Esophagus muscularis mucosa (tissue), 4 donors: ENCODE measurements around the gene TOR4A. TPM values are rescaled to one million over a fixed set of nuclear protein-coding genes. Genes with fewer than 3 reads are reported as not detected.

Source experiments
- DNase-seq: peaks from one replicate; pipeline ENCODE4 v3.0.0-alpha.2; 2017; ENCODE audit errors: extremely low spot score
- H3K27ac ChIP-seq, 4 donors: fragments of 200-600 bp; sonication (generic); replicated peaks in 1 of 4; 1 replicate in 3 of 4; 2 replicates in 1 of 4; pipeline ENCODE4 v1.5.1; 2016 to 2019; ENCODE audit warnings: mild to moderate bottlenecking in 1 of 4
- H3K27me3 ChIP-seq, 4 donors: fragments of 200-600 bp; sonication (generic); one replicate each; pipeline versions ENCODE4 v1.5.1 to v1.6.0; 2016 to 2019
- H3K36me3 ChIP-seq, 4 donors: fragments of 200-600 bp; sonication (generic); one replicate each; pipeline ENCODE4 v1.5.1; 2016 to 2019
- H3K4me1 ChIP-seq, 4 donors: fragments of 200-600 bp; sonication (generic); one replicate each; pipeline ENCODE4 v1.5.1; 2016 to 2019
- H3K4me3 ChIP-seq, 4 donors: fragments of 200-600 bp; sonication (generic); 1 replicate in 2 of 4; 2 replicates in 2 of 4; pipeline ENCODE4 v1.5.1; 2016 to 2019; ENCODE audit warnings: mild to moderate bottlenecking in 4 of 4, moderate library complexity in 1 of 4
- H3K9me3 ChIP-seq, 4 donors: fragments of 200-600 bp; sonication (generic); 1 replicate in 3 of 4; 2 replicates in 1 of 4; pipeline ENCODE4 v1.5.1; 2016 to 2019
- CTCF ChIP-seq, 3 experiments: fragments of 200-600 bp in 2 of 3; fragments of 450-650 bp in 1 of 3; sonication (generic) in 2 of 3; IDR thresholded peaks; one replicate each; pipeline ENCODE4 v1.5.1; 2017 to 2019; ENCODE audit warnings: antibody characterized with exemption in 3 of 3, mild to moderate bottlenecking in 2 of 3, moderate library complexity in 1 of 3
- EP300 ChIP-seq: sonication (generic); formaldehyde crosslinking; IDR thresholded peaks from one replicate; pipeline ENCODE4 v1.6.1; 2017; ENCODE audit warnings: antibody characterized with exemption
- POLR2A ChIP-seq: fragments of 450-650 bp; IDR thresholded peaks from one replicate; pipeline ENCODE4 v1.6.1; 2017; ENCODE audit warnings: antibody characterized with exemption, moderate library complexity, mild to moderate bottlenecking, low read depth
- POLR2AphosphoS5 ChIP-seq, 2 donors: sonication (generic); formaldehyde crosslinking; IDR thresholded peaks; one replicate each; pipeline ENCODE4 v1.6.1; 2017; ENCODE audit warnings: antibody characterized with exemption in 2 of 2
- WGBS: methylation state at CpG from one replicate; pipeline ENCODE4 v1.1.5; 2018; 5-methylcytosine and 5-hydroxymethylcytosine counted together
- intact Hi-C: fragments of 100-400 bp; cut with DNase I; formaldehyde crosslinking; loops from one replicate; pipeline ENCODE4 v1.15.1; 2023
- total RNA-seq, 4 donors: library from RNA; depleted of rRNA; stranded (reverse); fragments of >200 nt; gene quantifications; one replicate each; pipeline versions ENCODE4 v1.1.0 to v1.2.1, GENCODE V29; 2016

Gene TOR4A
- total RNA-seq, 4 donors from 2014 or later, result 5.0 to 9.2 (median 7.3) TPM

GRCh38 chr9:137314561-137315560 lies 37.3 kb downstream of the TOR4A start:
- Histone ChIP-seq H3K27me3 (peaks cover 8 to 55% (median 20%) of the 10 kb centered on the region in 4 donors), H3K27ac (peak overlapping the region in 3 of 4 donors; percentile 7 to 44 (median 40)), H3K9me3 (no peaks in the 10 kb centered on the region), H3K4me3 (no peak overlapping the region), H3K4me1 (peaks cover 29 to 46% (median 37%) of the 10 kb centered on the region in 4 donors), H3K36me3 (peaks cover 0 to 6% (median 0%) of the 10 kb centered on the region in 4 donors)
- TF ChIP-seq POLR2AphosphoS5 (IDR thresholded peaks at IDR 0.05) (no peak), POLR2A (no peak), CTCF (IDR thresholded peaks at IDR 0.05) (no peak), EP300 (no peak)
- 70% methylated on average over 17 of the region's 42 CpGs for WGBS
- DNase-seq, result no peak
- intact Hi-C loops, result no loop called here

DNA sequence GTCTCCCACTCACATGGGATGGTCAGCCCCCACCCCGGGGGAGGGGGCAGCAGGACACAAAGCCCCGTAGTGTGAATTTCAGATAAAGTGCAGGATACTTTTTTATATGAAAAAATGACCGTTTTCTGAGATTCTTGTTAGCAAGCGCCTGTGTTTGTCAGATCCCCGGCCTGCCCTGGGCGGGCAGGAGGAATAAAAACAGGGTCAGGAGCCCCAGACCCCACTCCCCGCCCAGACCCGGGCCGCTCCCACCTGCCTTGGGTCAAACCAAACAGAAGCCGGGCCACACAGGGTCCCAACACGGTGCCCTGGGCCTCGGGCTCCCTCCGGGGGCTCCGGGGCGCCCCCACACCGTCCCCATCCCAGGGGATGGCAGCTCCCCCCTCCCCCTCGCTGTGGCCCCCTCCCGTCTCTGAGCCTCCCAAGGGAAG lies 38.1 kb downstream of the TOR4A start:
- WGBS, result 29% methylated on average over 16 of the region's 18 CpGs
- Histone ChIP-seq H3K4me1 (peaks cover 33 to 54% (median 44%) of the 10 kb centered on the region in 4 donors), H3K36me3 (peaks cover 0 to 6% (median 0%) of the 10 kb centered on the region in 4 donors), H3K9me3 (no peaks in the 10 kb centered on the region), H3K27ac (peak overlapping the region in 3 of 4 donors; percentile 37 to 44 (median 40)), H3K4me3 (peak overlapping the region; percentile 41 to 51 (median 42)), H3K27me3 (peaks cover 8 to 53% (median 20%) of the 10 kb centered on the region in 4 donors)
- no peak for DNase-seq
- intact Hi-C loops, result no loop called here
- TF ChIP-seq POLR2A, result no peak
- no peak for TF ChIP-seq EP300
- TF ChIP-seq CTCF (IDR thresholded peaks at IDR 0.05), result no peak
- TF ChIP-seq POLR2AphosphoS5 (IDR thresholded peaks at IDR 0.05), result no peak

DNA sequence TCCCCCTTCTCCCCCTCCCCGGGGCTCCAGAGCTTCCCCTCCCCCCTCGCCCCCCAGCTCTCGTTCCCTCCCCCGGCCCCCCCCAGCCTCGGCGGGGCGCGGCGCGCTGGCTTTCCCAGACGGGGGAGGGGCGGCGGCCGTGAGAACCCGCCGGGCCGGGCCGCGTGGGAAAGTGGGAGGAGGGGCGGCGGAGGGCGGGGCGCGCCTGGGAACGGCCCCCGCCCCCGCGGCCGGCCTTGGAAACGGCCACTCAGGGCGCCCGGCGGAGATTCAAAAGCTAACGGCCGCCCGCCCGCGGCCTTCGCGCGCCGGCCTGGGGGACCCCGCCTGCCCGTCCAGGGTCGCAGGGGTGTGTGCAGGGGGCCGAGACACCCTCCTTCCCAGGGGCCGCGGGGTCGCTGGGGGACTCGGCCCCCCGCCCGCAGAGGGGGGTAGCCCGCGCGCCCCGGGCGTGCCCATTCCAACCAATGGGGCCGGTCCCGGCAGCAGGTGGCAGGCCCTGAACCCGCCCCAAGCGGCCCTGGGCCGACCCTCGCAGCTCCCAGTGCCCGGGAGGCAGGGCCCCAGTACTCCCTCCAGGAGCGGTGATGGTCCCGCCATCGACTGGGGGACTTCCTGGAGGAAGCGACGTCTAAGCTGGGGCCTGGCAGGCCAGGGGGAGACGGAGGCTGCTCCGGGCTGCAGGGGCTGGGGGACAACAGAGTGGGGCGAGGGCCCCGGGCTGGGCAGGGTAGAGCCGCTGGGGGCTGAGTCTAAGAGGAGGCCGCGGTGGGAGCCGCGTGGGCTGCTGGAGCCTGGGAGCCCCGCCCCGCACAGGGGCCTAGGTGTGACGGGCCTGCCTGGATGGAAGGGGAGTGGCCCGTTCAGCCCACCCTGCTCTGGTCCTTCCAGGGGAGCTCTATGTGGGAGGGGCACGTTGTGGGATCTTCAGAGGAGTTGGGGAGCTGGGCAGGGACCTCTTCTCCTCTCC lies 38.8 kb downstream of the TOR4A start:
- Histone ChIP-seq H3K27me3 (peaks cover 8 to 51% (median 20%) of the 10 kb centered on the region in 4 donors), H3K36me3 (peaks cover 0 to 6% (median 0%) of the 10 kb centered on the region in 4 donors), H3K4me3 (peak overlapping the region; percentile 41 to 51 (median 42)), H3K4me1 (peaks cover 40 to 59% (median 50%) of the 10 kb centered on the region in 4 donors), H3K27ac (peak overlapping the region in 3 of 4 donors; percentile 37 to 44 (median 40)), H3K9me3 (no peaks in the 10 kb centered on the region)
- no peak for TF ChIP-seq CTCF (IDR thresholded peaks at IDR 0.05)
- TF ChIP-seq EP300, result no peak
- TF ChIP-seq POLR2AphosphoS5 (IDR thresholded peaks at IDR 0.05), result no peak
- no peak for TF ChIP-seq POLR2A
- intact Hi-C loops, result no loop called here
- no peak for DNase-seq
- 26% methylated on average over 10 of the region's 83 CpGs for whole genome bisulfite sequencing

GRCh38 chr9:137317021-137317717 lies 39.6 kb downstream of the TOR4A start:
- Histone ChIP-seq H3K9me3 (no peaks in the 10 kb centered on the region), H3K4me3 (no peak overlapping the region), H3K36me3 (peaks cover 0 to 6% (median 0%) of the 10 kb centered on the region in 4 donors), H3K27ac (peak overlapping the region in 2 of 4 donors; percentile 54 to 57), H3K4me1 (peaks cover 43 to 59% (median 53%) of the 10 kb centered on the region in 4 donors), H3K27me3 (peaks cover 8 to 43% (median 20%) of the 10 kb centered on the region in 4 donors)
- no peak for DNase-seq
- intact Hi-C loops, result no loop called here
- TF ChIP-seq EP300 (no peak), CTCF (IDR thresholded peaks at IDR 0.05) (no peak), POLR2AphosphoS5 (IDR thresholded peaks at IDR 0.05) (no peak), POLR2A (no peak)
- 88% methylated on average over 11 of the region's 19 CpGs for WGBS
